GM21528 (cell line): ENCODE measurements around the gene KIAA1191.
"Not testable (repeated sequence)": the region's sequence is repeated elsewhere in the genome, so short reads cannot be mapped to it uniquely, and the experiment has no call there.

ENCODE experiments used
- ATAC-seq: cut with Tn5 transposase; IDR thresholded peaks from one replicate; pipeline ENCODE4 v1.9.1; 2021; ENCODE audit warnings: mild to moderate bottlenecking, moderate library complexity; ENCODE audit not compliant: unreplicated experiment, low FRiP score

KIAA1191 gene

GRCh38 chr5:176319827-176320554 is 41.6 kb downstream of the KIAA1191 start:
- ATAC-seq = no peak

DNA sequence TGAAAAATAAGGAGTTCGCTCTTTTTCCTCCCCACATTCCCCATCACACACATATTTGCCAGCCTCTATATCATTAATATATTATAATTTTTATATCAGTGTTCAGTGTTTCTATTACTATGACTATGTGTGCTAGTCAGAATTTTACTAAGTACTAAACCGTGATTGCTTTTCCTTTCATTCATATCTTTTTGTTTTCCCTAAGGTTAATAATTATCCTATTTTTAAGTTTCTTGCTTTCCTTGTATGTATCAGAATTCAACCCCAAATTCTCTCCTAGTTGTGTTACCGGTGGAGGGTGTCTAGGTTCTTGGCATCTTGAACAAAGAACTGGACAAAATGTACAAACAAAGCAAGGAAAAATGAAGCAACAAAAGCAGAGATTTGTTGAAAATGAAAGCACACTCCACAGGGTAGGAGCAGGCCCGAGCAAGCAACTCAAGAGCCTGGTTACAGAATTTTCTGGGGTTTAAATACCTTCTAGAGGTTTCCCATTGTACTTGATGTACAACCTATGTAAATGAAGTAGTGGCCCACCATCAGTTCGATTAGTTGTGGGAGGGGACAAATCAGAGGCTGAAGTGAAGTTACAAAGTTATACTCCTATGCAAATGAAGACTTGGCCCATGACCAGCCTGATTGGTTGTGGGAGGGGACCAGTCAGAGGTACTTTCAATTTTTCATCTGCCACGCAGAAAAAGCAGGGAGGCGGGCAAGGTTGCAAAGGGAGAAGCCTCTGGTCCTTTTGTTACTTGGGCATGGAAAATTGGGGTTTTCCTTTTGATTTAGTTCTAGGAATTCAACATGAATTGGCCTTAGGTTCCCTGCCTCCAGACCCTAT is 43.8 kb downstream of the KIAA1191 start:
- no peak for ATAC-seq

DNA sequence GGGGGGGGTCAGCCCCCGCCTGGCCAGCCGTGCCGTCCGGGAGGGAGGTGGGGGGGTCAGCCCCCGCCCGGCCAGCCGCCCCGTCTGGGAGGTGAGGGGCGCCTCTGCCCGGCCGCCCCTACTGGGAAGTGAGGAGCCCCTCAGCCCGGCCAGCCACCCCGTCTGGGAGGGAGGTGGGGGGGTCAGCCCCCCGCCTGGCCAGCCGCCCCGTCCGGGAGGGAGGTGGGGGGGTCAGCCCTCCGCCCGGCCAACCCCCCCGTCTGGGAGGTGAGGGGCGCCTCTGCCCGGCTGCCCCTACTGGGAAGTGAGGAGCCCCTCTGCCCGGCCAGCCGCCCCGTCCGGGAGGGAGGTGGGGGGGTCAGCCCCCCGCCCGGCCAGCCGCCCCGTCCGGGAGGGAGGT is 56.2 kb downstream of the KIAA1191 start:
- ATAC-seq = not testable (repeated sequence)
